ENCODE results near the gene LDB2.

DNA sequence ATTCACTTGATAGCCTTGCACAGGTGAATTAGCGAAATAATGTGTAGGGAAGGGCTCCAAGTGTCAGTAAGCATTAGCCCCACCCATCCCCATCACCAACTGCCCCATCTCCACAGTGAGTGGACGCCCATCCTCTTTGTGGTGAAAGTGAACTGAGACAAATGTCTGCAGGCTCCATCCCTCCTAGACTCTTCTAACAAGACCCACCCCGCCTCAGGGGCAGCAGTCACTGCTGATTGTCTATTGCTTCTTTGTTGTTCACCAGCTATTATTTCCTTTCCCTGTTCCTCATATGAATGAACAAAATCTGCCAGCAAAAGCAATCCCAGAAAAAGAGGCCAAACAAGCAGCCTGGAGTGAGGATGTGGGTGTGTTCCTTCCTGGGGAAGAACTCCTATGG, 96.4 kb downstream of the LDB2 start:
- TF ChIP-seq, protein P1, sequence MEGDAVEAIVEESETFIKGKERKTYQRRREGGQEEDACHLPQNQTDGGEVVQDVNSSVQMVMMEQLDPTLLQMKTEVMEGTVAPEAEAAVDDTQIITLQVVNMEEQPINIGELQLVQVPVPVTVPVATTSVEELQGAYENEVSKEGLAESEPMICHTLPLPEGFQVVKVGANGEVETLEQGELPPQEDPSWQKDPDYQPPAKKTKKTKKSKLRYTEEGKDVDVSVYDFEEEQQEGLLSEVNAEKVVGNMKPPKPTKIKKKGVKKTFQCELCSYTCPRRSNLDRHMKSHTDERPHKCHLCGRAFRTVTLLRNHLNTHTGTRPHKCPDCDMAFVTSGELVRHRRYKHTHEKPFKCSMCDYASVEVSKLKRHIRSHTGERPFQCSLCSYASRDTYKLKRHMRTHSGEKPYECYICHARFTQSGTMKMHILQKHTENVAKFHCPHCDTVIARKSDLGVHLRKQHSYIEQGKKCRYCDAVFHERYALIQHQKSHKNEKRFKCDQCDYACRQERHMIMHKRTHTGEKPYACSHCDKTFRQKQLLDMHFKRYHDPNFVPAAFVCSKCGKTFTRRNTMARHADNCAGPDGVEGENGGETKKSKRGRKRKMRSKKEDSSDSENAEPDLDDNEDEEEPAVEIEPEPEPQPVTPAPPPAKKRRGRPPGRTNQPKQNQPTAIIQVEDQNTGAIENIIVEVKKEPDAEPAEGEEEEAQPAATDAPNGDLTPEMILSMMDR (IDR thresholded peaks at IDR 0.05), result no peak
- no peak for TF ChIP-seq ZFX (IDR thresholded peaks at IDR 0.05; ENCODE audit: borderline replicate concordance)
